DOHH2 (cell line): ENCODE data around the gene MBP.

Experiments used
- CTCF ChIP-seq: fragments of 200-600 bp; sonication (generic); IDR thresholded peaks from one replicate; pipeline ENCODE4 v1.5.1; 2014; ENCODE audit warnings: antibody characterized with exemption, mild to moderate bottlenecking, low read depth, low read length; ENCODE audit not compliant: poor library complexity, severe bottlenecking
- EZH2phosphoT487 ChIP-seq: fragments of 200-600 bp; sonication (generic); IDR thresholded peaks from 2 replicates; pipeline ENCODE4 v1.6.1; 2017; ENCODE audit warnings: borderline replicate concordance, mild to moderate bottlenecking, antibody characterized with exemption, low read length, moderate library complexity, mixed read lengths

- TF ChIP-seq CTCF (no peak), EZH2phosphoT487 (no peak)
Observed at GRCh38 chr18:76943542-76944339, 188.8 kb downstream of the MBP start.
